H1 (cell line): Measurements from ENCODE around the gene LARP4. TPM values are rescaled to one million over a fixed set of nuclear protein-coding genes. Genes with fewer than 3 reads are reported as not detected.

Experiments
- CTCF ChIA-PET: fragments of 300-600 bp; sonication (Branson Sonifier 250); formaldehyde crosslinking; loops from one replicate; lab custom pipeline; 2021; ENCODE audit not compliant: partially characterized antibody; lab: Charles Lee
- POLR2A ChIA-PET: fragments of 300-600 bp; sonication (Branson Sonifier 250); formaldehyde crosslinking; loops from one replicate; lab custom pipeline; 2021; ENCODE audit warnings: inconsistent platforms; ENCODE audit not compliant: partially characterized antibody; lab: Charles Lee
- DNase-seq, 2 experiments: peaks; one replicate each; pipeline versions ENCODE4 v3.0.0 to v3.0.0-alpha.2; 2010 to 2022; ENCODE audit warnings: low spot score in 2 of 2, low read depth in 1 of 2, mixed read lengths in 1 of 2
- FAIRE-seq: peaks from 2 replicates; lab custom pipeline; 2011; peaks lifted over from hg19 to GRCh38; lab: Jason Lieb, UNC
- H2AFZ ChIP-seq: 2 replicates; pipeline ENCODE4 v1.8.1; 2012; ENCODE audit warnings: low read length, inconsistent platforms
- H2AK5ac ChIP-seq: 2 replicates; pipeline ENCODE4 v1.6.1; 2013; ENCODE audit warnings: low read depth, low read length
- H2BK120ac ChIP-seq: replicated peaks from 2 replicates; pipeline ENCODE3; 2013; ENCODE audit warnings: low read depth, low read length, inconsistent platforms
- H2BK12ac ChIP-seq: 2 replicates; pipeline ENCODE4 v1.6.1; 2013; ENCODE audit warnings: low read depth, low read length
- H2BK15ac ChIP-seq: 2 replicates; pipeline ENCODE4 v1.6.1; 2013; ENCODE audit warnings: low read length
- H2BK20ac ChIP-seq: 2 replicates; pipeline ENCODE4 v1.6.1; 2013; ENCODE audit warnings: low read length
- H2BK5ac ChIP-seq: 2 replicates; pipeline ENCODE4 v1.6.1; 2013; ENCODE audit warnings: low read depth, low read length
- H3K14ac ChIP-seq: 2 replicates; pipeline ENCODE4 v1.6.1; 2013; ENCODE audit warnings: inconsistent platforms; ENCODE audit not compliant: insufficient read length
- H3K18ac ChIP-seq: 2 replicates; pipeline ENCODE4 v1.6.1; 2013; ENCODE audit warnings: low read length; ENCODE audit errors: extremely low read depth
- H3K23ac ChIP-seq: 2 replicates; pipeline ENCODE4 v1.6.1; 2013; ENCODE audit warnings: inconsistent platforms; ENCODE audit not compliant: insufficient read length
- H3K23me2 ChIP-seq: 2 replicates; pipeline ENCODE4 v1.6.1; 2013; ENCODE audit warnings: low read depth, low read length
- H3K27ac ChIP-seq: 2 replicates; pipeline ENCODE4 v1.6.1; 2011; ENCODE audit warnings: low read depth, low read length, inconsistent platforms
- H3K27me3 ChIP-seq, 4 experiments: replicated peaks in 1 of 4; 1 replicate in 1 of 4; 2 replicates in 3 of 4; pipeline versions ENCODE4 v1.6.1 to v1.8.1; 2011 to 2013; ENCODE audit warnings: low read length in 3 of 4, mild to moderate bottlenecking in 3 of 4, inconsistent platforms in 2 of 4, mixed read lengths in 2 of 4, moderate library complexity in 1 of 4; ENCODE audit not compliant: control insufficient read depth in 3 of 4, insufficient read depth in 3 of 4; ENCODE audit errors: extremely low read depth in 1 of 4
- H3K36me3 ChIP-seq, 4 experiments: 2 replicates each; pipeline versions ENCODE4 v1.6.1 to v1.8.1; 2011 to 2013; ENCODE audit warnings: mild to moderate bottlenecking in 4 of 4, low read length in 3 of 4, moderate library complexity in 2 of 4, control low read depth in 1 of 4, inconsistent platforms in 1 of 4; ENCODE audit not compliant: insufficient read depth in 4 of 4, control insufficient read depth in 2 of 4
- H3K4ac ChIP-seq: replicated peaks from 2 replicates; pipeline ENCODE3; 2013; ENCODE audit warnings: low read length, low read depth, mixed read lengths, inconsistent platforms; ENCODE audit not compliant: insufficient read length
- H3K4me1 ChIP-seq, 4 experiments: replicated peaks in 1 of 4; 1 replicate in 1 of 4; 2 replicates in 3 of 4; pipeline versions ENCODE4 v1.6.1 to v1.8.1; 2011 to 2013; ENCODE audit warnings: low read length in 3 of 4, inconsistent platforms in 2 of 4, mixed read lengths in 1 of 4; ENCODE audit not compliant: insufficient read depth in 4 of 4, control insufficient read depth in 3 of 4
- H3K4me2 ChIP-seq, 2 experiments: 2 replicates each; pipeline versions ENCODE4 v1.6.1 to v1.8.1; 2011 to 2013; ENCODE audit warnings: low read depth in 2 of 2, low read length in 2 of 2, control low read depth in 1 of 2, inconsistent platforms in 1 of 2, mild to moderate bottlenecking in 1 of 2; ENCODE audit not compliant: insufficient read depth in 1 of 2
- H3K4me3 ChIP-seq, 4 experiments: fragments of 200-600, 300-600 bp in 1 of 4; sonication (generic), shearing (Covaris generic), sonication (Bioruptor Twin) in 1 of 4; 2 replicates each; pipeline versions ENCODE4 v1.5.1 to v1.8.1; 2011 to 2016; ENCODE audit warnings: low read length in 4 of 4, low read depth in 3 of 4, control low read depth in 2 of 4, inconsistent platforms in 2 of 4, mild to moderate bottlenecking in 2 of 4, mixed read lengths in 1 of 4, moderate library complexity in 1 of 4; ENCODE audit not compliant: insufficient read depth in 2 of 4; ENCODE audit errors: extremely low read depth in 1 of 4
- H3K56ac ChIP-seq: replicated peaks from 2 replicates; pipeline ENCODE3; 2013; ENCODE audit warnings: low read depth, mild to moderate bottlenecking, mixed read lengths, low read length, inconsistent platforms; ENCODE audit not compliant: insufficient read length
- H3K79me1 ChIP-seq: 2 replicates; pipeline ENCODE4 v1.6.1; 2013; ENCODE audit warnings: low read depth, low read length, control low read depth
- H3K79me2 ChIP-seq, 2 experiments: 2 replicates each; pipeline versions ENCODE4 v1.6.1 to v1.8.1; 2012 to 2013; ENCODE audit warnings: low read length in 2 of 2, mild to moderate bottlenecking in 2 of 2, inconsistent platforms in 1 of 2; ENCODE audit not compliant: insufficient read depth in 2 of 2, control insufficient read depth in 1 of 2
- H3K9ac ChIP-seq, 4 experiments: replicated peaks in 1 of 4; 1 replicate in 1 of 4; 2 replicates in 3 of 4; pipeline versions ENCODE4 v1.6.1 to v1.8.1; 2011 to 2013; ENCODE audit warnings: low read depth in 3 of 4, low read length in 3 of 4, control low read depth in 2 of 4, mild to moderate bottlenecking in 2 of 4, moderate library complexity in 2 of 4, inconsistent platforms in 1 of 4; ENCODE audit errors: extremely low read depth in 1 of 4
- H3K9me3 ChIP-seq, 2 experiments: 2 replicates each; pipeline versions ENCODE4 v1.6.1 to v1.8.1; 2012 to 2013; ENCODE audit warnings: mild to moderate bottlenecking in 2 of 2, moderate library complexity in 2 of 2, control low read depth in 1 of 2, inconsistent platforms in 1 of 2, low read depth in 1 of 2, low read length in 1 of 2, mixed read lengths in 1 of 2; ENCODE audit not compliant: insufficient read depth in 2 of 2
- H4K20me1 ChIP-seq, 2 experiments: replicated peaks in 1 of 2; 2 replicates each; pipeline versions ENCODE3 to v1.8.1; 2011 to 2013; ENCODE audit warnings: inconsistent platforms in 2 of 2, low read length in 2 of 2, mild to moderate bottlenecking in 1 of 2; ENCODE audit not compliant: insufficient read depth in 2 of 2, control insufficient read depth in 1 of 2
- H4K5ac ChIP-seq: 2 replicates; pipeline ENCODE4 v1.6.1; 2013; ENCODE audit warnings: low read length, low read depth, mixed read lengths, inconsistent platforms; ENCODE audit not compliant: insufficient read length
- H4K8ac ChIP-seq: 2 replicates; pipeline ENCODE4 v1.8.0; 2013; ENCODE audit warnings: mild to moderate bottlenecking, moderate library complexity, low read length, inconsistent platforms; ENCODE audit not compliant: insufficient read depth; ENCODE audit errors: extremely low read depth
- H4K91ac ChIP-seq: replicated peaks from 2 replicates; pipeline ENCODE3; 2013; ENCODE audit warnings: low read length, mixed read lengths, inconsistent platforms; ENCODE audit not compliant: insufficient read length
- ASH2L ChIP-seq: fragments of 200-600, 300-600 bp; sonication (generic); IDR thresholded peaks from one replicate; pipeline ENCODE4 v1.7.1; 2017; ENCODE audit warnings: low read length
- CEBPB ChIP-seq: IDR thresholded peaks from 2 replicates; pipeline ENCODE4 v1.6.1; 2012; ENCODE audit warnings: low read depth, low read length
- KDM5A ChIP-seq: fragments of 200-600 bp; IDR thresholded peaks from 2 replicates; pipeline ENCODE4 v1.7.1; 2012; ENCODE audit warnings: mild to moderate bottlenecking, low read length, inconsistent platforms, mixed read lengths
- RBBP5 ChIP-seq: IDR thresholded peaks from 2 replicates; pipeline ENCODE4 v1.7.1; 2012; ENCODE audit warnings: low read depth, mild to moderate bottlenecking, inconsistent platforms, low read length, moderate library complexity, borderline replicate concordance
- RFX5 ChIP-seq: IDR thresholded peaks from 2 replicates; pipeline ENCODE4 v1.6.1; 2011; ENCODE audit warnings: low read depth, low read length, improper control_type of control experiment, borderline replicate concordance
- SIX5 ChIP-seq: IDR thresholded peaks from 2 replicates; pipeline ENCODE4 v1.6.1; 2011; ENCODE audit warnings: mild to moderate bottlenecking, low read depth, low read length
- WGBS, 2 experiments: shearing (Covaris generic) in 1 of 2; methylation state at CpG; one replicate each; pipeline versions ENCODE4 v1.1.6 to v1.1.7; 2013 to 2015; ENCODE audit warnings: low lambda C conversion rate in 2 of 2, mixed read lengths in 2 of 2, inconsistent platforms in 1 of 2, low coverage in 1 of 2, missing lambda C conversion rate in 1 of 2; ENCODE audit not compliant: insufficient replicate concordance in 2 of 2, insufficient coverage in 1 of 2, insufficient read length in 1 of 2; ENCODE audit errors: extremely low coverage in 1 of 2, missing lambda C conversion rate in 1 of 2; 5-methylcytosine and 5-hydroxymethylcytosine counted together
- polyA plus RNA-seq, 7 experiments: library from polyadenylated mRNA; depleted of rRNA in 3 of 7; stranded (reverse) in 5 of 7; unstranded in 2 of 7; fragments of >200 nt in 5 of 7; fragments of 200-250 nt in 2 of 7; gene quantifications; 1 replicate in 5 of 7; 2 replicates in 1 of 7; 4 replicates in 1 of 7; pipeline versions ENCODE4 v1.2.1 to v1.2.3, GENCODE V29; 2011 to 2013; ENCODE audit warnings: missing spikeins in 2 of 7, mixed read lengths in 2 of 7
- total RNA-seq: library from RNA; stranded (reverse); fragmentation: NEBNext Ultra II Directional; extraction: Animal tissue kit (Norgen Biotek cat#: 25700); gene quantifications from 2 replicates; pipeline ENCODE4 v1.2.1, GENCODE V29; 2021

Gene LARP4
- total and polyA plus RNA-seq, 2 of the 8 experiments (the other 6 are each of a cell fraction or from before 2014, with no cell fraction given) = 12.8 to 93.9 TPM

GRCh38 chr12:50419112-50419909, 18.6 kb downstream of the LARP4 start:
- no peak overlapping the region for H3K56ac ChIP-seq
- no peak overlapping the region for H2BK20ac ChIP-seq
- H3K79me1 ChIP-seq = peaks cover 15% of the 10 kb centered on the region
- no peak overlapping the region for H2BK5ac ChIP-seq
- no peak overlapping the region for H2BK12ac ChIP-seq
- H4K20me1 ChIP-seq = peaks cover 12 to 17% of the 10 kb centered on the region in 2 experiments
- H3K9ac ChIP-seq = 0 out of 7 replicates have a peak overlapping the region, but pooled peaks of 1 of the 4 experiments have one; percentile 18
- H3K14ac ChIP-seq = no peak overlapping the region
- no peak overlapping the region for H3K18ac ChIP-seq
- TF ChIP-seq RBBP5 (no peak), CEBPB (no peak), SIX5 (no peak), RFX5 (no peak), ASH2L (no peak), KDM5A (no peak)
- H4K8ac ChIP-seq = no peak overlapping the region
- H2BK120ac ChIP-seq = no peak overlapping the region
- H4K5ac ChIP-seq = no peak overlapping the region
- no peak overlapping the region for H3K4me3 ChIP-seq
- no peaks in the 10 kb centered on the region for H3K23me2 ChIP-seq
- no peak overlapping the region for H3K27ac ChIP-seq
- no peak overlapping the region for H3K4me2 ChIP-seq
- no peak overlapping the region for H2BK15ac ChIP-seq
- ChIA-PET CTCF (no interaction called here), POLR2A (interaction anchor here (1.1 to 1.4 kb wide), 2 partner anchors 12 to 17 kb away, joined by 4 to 6 read pairs; no protein-coding TSS in a partner anchor)
- peak overlapping the region; percentile 15 for H3K23ac ChIP-seq
- no peak overlapping the region for H3K4ac ChIP-seq
- peaks cover 0 to 12% (median 0%) of the 10 kb centered on the region in 4 experiments; a peak in 3 of 8 replicates for H3K36me3 ChIP-seq
- no peak overlapping the region for H2AFZ ChIP-seq
- H3K9me3 ChIP-seq = no peaks in the 10 kb centered on the region
- H4K91ac ChIP-seq = no peak overlapping the region
- no peak for FAIRE-seq
- H2AK5ac ChIP-seq = no peak overlapping the region
- H3K27me3 ChIP-seq = no peaks in the 10 kb centered on the region
- no peaks in the 10 kb centered on the region; a peak in 1 of 7 replicates for H3K4me1 ChIP-seq
- peaks cover 19 to 95% of the 10 kb centered on the region in 2 experiments for H3K79me2 ChIP-seq
- no peak for DNase-seq
- WGBS, 2 experiments = 83% methylated on average over 5 of the region's 5 CpGs; no CpG with 5 or more reads in 1 of the 2 experiments
